ENCODE measurements around the gene TMEM135.

Gene TMEM135

DNA sequence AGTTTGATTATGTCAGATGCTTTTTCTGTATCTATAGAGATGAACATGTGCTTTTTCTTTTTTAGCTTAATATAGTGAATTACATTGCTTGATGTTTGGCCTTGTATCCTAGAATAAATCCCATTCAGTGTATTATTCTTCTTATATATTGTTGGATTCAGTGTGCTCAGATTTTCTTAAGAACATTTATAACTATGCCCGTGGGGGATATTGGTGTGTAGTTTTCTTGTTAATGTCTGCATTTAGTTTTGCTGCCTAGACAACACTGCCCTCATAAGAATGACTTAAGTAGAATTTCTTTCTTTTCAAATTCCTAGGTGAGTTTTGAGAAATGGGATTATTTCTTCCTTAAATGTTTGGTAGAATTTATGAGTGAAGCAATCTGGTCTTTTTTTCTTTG lies 98.5 kb downstream of the TMEM135 start:
- Histone ChIP-seq H3K27ac (no peak overlapping the region), H4K20me1 (ENCODE audit: insufficient read depth) (no peaks in the 10 kb centered on the region), H3K4me1 (ENCODE audit: low read depth, poor library complexity, severe bottlenecking) (no peaks in the 10 kb centered on the region), H3K9ac (no peak overlapping the region), H3K4me3 (IDR thresholded peaks at IDR 0.05; ENCODE audit: insufficient read depth, low read depth, low read length) (no peak overlapping the region), H2AFZ (ENCODE audit: low read depth) (no peak overlapping the region), H3K27me3 (ENCODE audit: insufficient read depth, low read depth) (no peaks in the 10 kb centered on the region), H3K4me2 (no peak overlapping the region), H3K36me3 (ENCODE audit: insufficient read depth) (no peaks in the 10 kb centered on the region), H3K79me2 (ENCODE audit: insufficient read depth, low read depth) (no peaks in the 10 kb centered on the region)
- TF ChIP-seq, protein P1, sequence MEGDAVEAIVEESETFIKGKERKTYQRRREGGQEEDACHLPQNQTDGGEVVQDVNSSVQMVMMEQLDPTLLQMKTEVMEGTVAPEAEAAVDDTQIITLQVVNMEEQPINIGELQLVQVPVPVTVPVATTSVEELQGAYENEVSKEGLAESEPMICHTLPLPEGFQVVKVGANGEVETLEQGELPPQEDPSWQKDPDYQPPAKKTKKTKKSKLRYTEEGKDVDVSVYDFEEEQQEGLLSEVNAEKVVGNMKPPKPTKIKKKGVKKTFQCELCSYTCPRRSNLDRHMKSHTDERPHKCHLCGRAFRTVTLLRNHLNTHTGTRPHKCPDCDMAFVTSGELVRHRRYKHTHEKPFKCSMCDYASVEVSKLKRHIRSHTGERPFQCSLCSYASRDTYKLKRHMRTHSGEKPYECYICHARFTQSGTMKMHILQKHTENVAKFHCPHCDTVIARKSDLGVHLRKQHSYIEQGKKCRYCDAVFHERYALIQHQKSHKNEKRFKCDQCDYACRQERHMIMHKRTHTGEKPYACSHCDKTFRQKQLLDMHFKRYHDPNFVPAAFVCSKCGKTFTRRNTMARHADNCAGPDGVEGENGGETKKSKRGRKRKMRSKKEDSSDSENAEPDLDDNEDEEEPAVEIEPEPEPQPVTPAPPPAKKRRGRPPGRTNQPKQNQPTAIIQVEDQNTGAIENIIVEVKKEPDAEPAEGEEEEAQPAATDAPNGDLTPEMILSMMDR (conservative IDR thresholded peaks at IDR 0.05; ENCODE audit: low read depth, low read length): no peak

DNA sequence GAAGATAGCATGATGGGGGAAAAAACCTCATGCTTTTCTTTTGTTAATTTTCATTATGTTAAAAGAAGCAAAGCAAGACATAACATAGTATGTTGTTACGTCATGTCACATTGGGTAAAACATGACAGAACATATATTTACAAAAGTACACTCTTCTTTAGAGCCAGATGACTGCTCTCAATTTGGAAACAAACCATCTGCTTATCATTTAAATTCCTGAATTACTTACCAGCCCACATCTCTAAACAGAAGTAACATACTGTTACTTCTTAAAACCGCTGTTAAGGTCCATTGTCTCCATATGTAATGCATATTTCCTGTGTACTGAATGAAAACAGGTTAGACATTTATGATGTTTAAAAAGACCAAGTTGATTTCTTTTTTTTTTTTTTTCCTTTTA lies 100.0 kb downstream of the TMEM135 start:
- no peak overlapping the region for H3K4me3 ChIP-seq (IDR thresholded peaks at IDR 0.05; ENCODE audit: insufficient read depth, low read depth, low read length)
- no peaks in the 10 kb centered on the region for H3K27me3 ChIP-seq (ENCODE audit: insufficient read depth, low read depth)
- no peaks in the 10 kb centered on the region for H4K20me1 ChIP-seq (ENCODE audit: insufficient read depth)
- H3K4me1 ChIP-seq (ENCODE audit: low read depth, poor library complexity, severe bottlenecking): no peaks in the 10 kb centered on the region
- H3K4me2 ChIP-seq: no peak overlapping the region
- TF ChIP-seq, protein P1 (conservative IDR thresholded peaks at IDR 0.05; ENCODE audit: low read depth, low read length): no peak
- H3K9ac ChIP-seq: no peak overlapping the region
- H3K36me3 ChIP-seq (ENCODE audit: insufficient read depth): no peaks in the 10 kb centered on the region
- H3K27ac ChIP-seq: no peak overlapping the region
- H2AFZ ChIP-seq (ENCODE audit: low read depth): no peak overlapping the region
- H3K79me2 ChIP-seq (ENCODE audit: insufficient read depth, low read depth): no peaks in the 10 kb centered on the region

DNA sequence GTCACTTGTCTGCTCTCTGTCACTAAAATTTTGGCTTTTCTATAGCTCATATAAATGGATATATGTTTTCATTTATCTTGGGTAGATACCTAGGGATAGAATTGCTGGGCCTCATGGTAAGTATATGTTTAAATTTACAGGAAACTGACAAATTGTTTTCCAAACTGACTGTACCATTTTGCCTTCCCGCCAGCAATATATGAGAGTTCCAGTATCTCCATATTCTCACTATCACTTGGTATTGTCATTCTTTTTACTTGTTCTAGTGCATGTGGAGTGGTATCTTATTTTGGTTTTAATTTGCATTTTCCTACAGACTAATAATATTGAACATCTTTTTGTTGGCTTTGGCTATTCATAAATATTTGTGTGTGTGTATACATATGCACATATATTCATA lies 101.7 kb downstream of the TMEM135 start:
- TF ChIP-seq, protein P1 (conservative IDR thresholded peaks at IDR 0.05; ENCODE audit: low read depth, low read length): no peak
- no peak overlapping the region for H2AFZ ChIP-seq (ENCODE audit: low read depth)
- H3K36me3 ChIP-seq (ENCODE audit: insufficient read depth): no peaks in the 10 kb centered on the region
- H3K27ac ChIP-seq: no peak overlapping the region
- H3K4me3 ChIP-seq (IDR thresholded peaks at IDR 0.05; ENCODE audit: insufficient read depth, low read depth, low read length): no peak overlapping the region
- H3K79me2 ChIP-seq (ENCODE audit: insufficient read depth, low read depth): no peaks in the 10 kb centered on the region
- H3K4me2 ChIP-seq: no peak overlapping the region
- H3K4me1 ChIP-seq (ENCODE audit: low read depth, poor library complexity, severe bottlenecking): peaks cover 5% of the 10 kb centered on the region
- no peaks in the 10 kb centered on the region for H4K20me1 ChIP-seq (ENCODE audit: insufficient read depth)
- H3K9ac ChIP-seq: no peak overlapping the region
- H3K27me3 ChIP-seq (ENCODE audit: insufficient read depth, low read depth): no peaks in the 10 kb centered on the region

DNA sequence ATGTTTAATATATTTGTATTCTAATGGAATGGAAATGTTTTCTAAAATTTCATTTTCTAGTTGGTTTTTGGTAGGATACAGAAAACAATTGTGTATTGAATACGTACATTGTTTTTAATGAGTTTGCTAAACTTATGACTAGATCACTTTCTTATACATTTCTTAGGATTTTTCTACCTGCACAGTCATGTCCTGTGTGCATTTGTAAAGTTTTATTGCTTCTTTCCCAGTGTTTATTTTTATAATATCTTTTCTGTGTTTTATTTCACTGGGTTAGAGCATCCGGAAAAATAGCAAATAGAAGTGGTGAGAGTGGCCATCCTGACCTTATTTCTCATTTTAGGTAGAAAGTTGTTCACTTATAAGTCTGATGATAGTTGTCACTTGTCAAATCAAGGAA lies 103.6 kb downstream of the TMEM135 start:
- TF ChIP-seq, protein P1 (conservative IDR thresholded peaks at IDR 0.05; ENCODE audit: low read depth, low read length): no peak
- Histone ChIP-seq H3K4me1 (ENCODE audit: low read depth, poor library complexity, severe bottlenecking) (peaks cover 5% of the 10 kb centered on the region), H3K4me2 (no peak overlapping the region), H3K4me3 (IDR thresholded peaks at IDR 0.05; ENCODE audit: insufficient read depth, low read depth, low read length) (no peak overlapping the region), H3K9ac (no peak overlapping the region), H3K27me3 (ENCODE audit: insufficient read depth, low read depth) (no peaks in the 10 kb centered on the region), H2AFZ (ENCODE audit: low read depth) (no peak overlapping the region), H3K27ac (no peak overlapping the region), H4K20me1 (ENCODE audit: insufficient read depth) (no peaks in the 10 kb centered on the region), H3K36me3 (ENCODE audit: insufficient read depth) (no peaks in the 10 kb centered on the region), H3K79me2 (ENCODE audit: insufficient read depth, low read depth) (no peaks in the 10 kb centered on the region; the same call in 1 of the 2 replicates)

Data from KMS-11 (cell line).